Activated T-helper 9 cell treated with anti-CD3 and anti-CD28 coated beads, Interleukin-2, amount 50 U/mL, for 16 hours (primary cell): ENCODE data around the gene PTPRK.

Experiments used
- DNase-seq: peaks from one replicate; pipeline ENCODE4 v3.0.0-alpha.2; 2020; ENCODE audit warnings: low read depth

Gene PTPRK

GRCh38 chr6:128520436-128521281 is at the start of gene PTPRK:
PTPRK (minus strand) TSS chr6:128520599; CDS start chr6:128520358, 241 bp downstream.
- peak; percentile 83 for DNase-seq

- no peak for DNase-seq
Measured at GRCh38 chr6:128567029-128567428, 46.6 kb upstream of the PTPRK start.

DNA sequence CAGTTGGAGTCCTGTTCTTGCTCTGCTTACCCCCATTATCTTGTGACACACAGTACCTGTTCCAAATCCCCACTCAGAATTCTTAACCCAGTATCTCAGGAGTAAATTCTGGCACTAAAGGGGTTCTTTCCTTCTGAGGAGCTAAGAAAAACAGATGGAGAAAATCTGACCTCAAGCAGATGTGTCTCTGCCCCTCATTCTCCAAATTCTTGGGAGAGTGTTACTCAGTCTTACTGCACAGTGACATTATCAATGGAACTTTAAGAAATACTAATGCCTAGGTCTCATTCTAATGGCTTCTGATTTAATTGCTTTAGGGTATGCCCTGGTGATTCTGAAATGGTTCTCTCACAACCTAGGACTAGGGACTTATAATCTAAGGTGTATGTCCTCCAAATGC is 40.6 kb upstream of the PTPRK start:
- DNase-seq: no peak

DNA sequence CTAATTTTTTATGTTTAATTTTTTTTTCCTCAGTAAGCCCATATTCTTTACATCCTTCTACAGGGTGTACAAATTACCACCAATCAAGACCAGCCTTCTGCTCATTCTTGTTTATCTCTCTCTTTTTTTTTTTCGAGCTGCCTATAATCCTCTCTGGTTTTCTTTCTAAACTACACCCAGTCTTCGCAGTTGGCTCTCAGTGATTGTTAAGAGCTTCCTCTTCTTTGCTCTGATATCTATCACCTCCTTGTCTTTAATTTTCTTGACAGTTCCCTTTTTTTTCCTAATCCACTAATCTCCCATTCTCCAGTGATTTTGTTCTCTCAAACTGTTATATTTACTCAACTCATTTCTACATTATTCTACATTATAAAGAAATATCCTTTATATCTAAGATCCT is 38.5 kb upstream of the PTPRK start:
- no peak for DNase-seq

DNA sequence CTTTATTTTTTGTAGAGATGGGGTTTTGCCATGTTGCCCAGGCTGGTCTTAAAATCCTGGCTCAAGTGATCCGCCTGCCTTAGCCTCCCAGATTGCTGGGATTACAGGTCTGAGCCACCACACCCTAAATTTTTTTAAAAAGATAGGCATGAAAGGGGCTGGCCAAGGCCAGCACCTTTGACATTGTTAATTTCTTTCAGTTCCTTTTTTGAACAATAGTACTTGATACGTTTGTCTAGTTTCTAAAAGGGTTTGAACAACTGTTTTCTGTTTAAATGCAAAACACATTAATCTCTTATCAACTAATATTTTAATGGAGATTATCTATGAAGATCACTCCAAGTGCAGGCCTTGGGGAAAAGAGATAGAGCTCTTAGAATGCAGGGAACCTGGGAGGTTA is 37.6 kb upstream of the PTPRK start:
- no peak for DNase-seq

DNA sequence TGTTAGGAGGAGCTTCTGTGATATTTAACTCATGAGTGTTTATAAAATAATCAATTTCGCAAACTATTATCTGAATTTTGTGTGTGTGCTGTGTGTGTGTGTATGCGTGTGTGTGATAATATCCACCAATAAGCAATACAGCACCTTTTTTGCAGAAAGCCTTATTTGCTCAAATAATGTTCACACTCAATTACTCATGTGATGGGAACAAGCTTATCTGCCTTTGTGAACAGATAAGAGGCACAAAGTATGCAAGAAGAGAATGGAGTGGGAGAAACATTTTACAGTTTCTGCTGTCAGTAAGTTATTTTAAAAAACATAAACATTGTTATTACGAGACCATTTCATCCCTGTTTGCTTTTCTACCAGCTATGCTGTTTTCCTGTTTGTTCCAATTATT is 36.7 kb upstream of the PTPRK start:
- DNase-seq: no peak

- no peak for DNase-seq
Measured at GRCh38 chr6:128554302-128554701, 33.9 kb upstream of the PTPRK start.

GRCh38 chr6:128541261-128541660 is 20.9 kb upstream of the PTPRK start:
- DNase-seq: no peak

DNA sequence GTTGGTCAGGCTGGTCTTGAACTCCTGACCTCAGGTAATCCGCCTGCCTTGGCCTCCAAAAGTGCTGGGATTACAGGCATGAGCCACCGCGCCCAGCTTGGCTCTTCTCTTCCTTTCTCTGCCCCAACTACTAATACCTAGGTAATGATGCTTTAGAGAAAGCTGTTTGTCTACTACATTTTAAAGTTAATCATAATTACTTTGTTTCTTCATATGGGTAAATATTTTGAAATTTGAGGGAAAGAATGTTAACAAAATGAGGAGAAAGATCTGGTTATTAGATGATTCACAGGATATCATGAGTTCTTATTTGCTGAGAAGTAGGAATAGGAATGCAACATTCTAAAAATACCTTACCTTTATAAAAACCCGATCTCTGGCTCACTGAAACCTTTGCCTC is 18.4 kb upstream of the PTPRK start:
- DNase-seq: no peak

GRCh38 chr6:128532827-128533226 is 12.4 kb upstream of the PTPRK start:
- DNase-seq: no peak

GRCh38 chr6:128532136-128532535 is 11.7 kb upstream of the PTPRK start:
- no peak for DNase-seq

DNA sequence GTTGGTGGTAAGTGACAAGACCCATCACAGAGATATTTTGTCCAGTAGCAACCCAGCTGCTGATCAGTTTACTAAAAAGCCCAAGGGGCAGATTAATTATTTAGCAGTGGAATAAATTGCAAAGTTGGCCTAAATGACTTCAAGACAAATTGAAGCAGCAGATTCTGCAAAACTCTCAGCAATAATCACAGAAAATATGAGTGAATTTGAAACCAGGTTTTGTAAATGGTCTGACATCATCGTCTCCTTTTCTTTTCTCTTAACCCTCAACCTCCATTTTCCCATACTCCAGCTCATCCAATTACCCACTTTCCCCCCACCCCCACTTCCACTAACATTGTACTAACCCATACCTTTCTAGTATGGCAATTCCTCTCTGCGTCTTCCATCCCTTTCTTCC is 11.3 kb upstream of the PTPRK start:
- DNase-seq: no peak

DNA sequence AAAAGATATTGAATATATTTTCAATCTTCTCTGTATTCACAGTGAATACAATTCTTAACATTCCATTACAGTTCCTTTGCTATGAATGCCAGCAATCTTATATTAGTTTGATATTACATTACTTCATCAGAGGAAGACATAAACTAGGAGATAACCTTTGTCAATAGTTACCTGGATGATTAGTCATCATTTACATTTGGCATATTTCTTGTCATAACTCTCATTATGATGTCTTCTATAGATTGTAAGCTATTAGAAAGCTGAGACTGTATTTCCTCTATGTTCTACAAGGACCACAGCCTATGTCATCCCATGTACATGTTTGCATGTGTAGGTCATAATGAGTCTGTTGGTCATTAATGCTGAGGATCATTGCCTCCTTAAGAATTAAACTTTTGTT is 7.8 kb upstream of the PTPRK start:
- DNase-seq: no peak

- DNase-seq: no peak
Measured at GRCh38 chr6:128527375-128527774, 7.0 kb upstream of the PTPRK start.

- DNase-seq: no peak
Measured at GRCh38 chr6:128526152-128526914, 5.9 kb upstream of the PTPRK start.

DNA sequence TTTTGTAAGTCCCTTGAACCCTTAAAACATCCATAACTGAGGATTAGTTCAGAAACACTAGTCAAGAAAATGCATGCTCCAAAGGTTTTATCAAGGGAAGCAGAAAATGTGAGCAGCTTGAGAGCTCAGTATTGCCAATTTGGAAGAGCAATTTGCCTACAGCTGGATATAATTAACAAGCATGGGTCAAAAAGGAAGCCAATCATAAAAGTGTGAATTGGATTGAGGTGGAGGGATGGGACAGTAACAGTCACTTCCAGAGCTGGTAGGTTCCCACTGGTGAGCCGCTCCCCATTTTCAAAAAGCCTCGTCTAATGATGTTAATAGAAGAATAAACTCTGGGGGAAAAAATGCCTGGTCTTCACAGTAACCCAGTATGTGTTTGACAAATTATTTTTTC is 5.0 kb upstream of the PTPRK start:
- no peak for DNase-seq

GRCh38 chr6:128521282-128521632 is 858 bp upstream of the PTPRK start:
- DNase-seq: no peak

DNA sequence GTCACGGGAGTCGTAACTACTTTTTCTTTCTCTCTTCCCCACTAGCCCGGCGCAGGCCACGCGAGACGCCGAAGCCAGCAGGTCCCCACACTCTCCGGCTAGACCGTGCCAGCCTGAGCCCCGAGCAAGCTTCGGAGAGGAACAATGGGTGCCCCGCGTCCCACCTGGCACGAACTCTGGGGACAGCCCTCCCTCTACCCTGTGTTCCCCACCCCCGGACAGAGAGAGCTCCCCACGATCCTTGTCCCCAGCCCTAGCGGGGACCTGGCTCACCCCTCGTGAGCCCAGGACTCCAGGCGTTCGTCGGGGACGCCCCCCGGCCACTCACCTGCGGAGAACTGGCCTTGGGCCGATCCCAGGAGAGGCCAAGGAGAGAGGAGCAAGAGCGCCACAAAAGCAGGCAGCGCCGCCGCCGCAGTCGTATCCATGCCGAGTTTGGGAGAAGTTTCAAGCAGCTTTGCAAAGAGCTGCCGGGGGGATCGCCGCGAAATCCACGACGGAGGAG is 416 bp downstream of the PTPRK start:
- DNase-seq: peak; percentile 15

DNA sequence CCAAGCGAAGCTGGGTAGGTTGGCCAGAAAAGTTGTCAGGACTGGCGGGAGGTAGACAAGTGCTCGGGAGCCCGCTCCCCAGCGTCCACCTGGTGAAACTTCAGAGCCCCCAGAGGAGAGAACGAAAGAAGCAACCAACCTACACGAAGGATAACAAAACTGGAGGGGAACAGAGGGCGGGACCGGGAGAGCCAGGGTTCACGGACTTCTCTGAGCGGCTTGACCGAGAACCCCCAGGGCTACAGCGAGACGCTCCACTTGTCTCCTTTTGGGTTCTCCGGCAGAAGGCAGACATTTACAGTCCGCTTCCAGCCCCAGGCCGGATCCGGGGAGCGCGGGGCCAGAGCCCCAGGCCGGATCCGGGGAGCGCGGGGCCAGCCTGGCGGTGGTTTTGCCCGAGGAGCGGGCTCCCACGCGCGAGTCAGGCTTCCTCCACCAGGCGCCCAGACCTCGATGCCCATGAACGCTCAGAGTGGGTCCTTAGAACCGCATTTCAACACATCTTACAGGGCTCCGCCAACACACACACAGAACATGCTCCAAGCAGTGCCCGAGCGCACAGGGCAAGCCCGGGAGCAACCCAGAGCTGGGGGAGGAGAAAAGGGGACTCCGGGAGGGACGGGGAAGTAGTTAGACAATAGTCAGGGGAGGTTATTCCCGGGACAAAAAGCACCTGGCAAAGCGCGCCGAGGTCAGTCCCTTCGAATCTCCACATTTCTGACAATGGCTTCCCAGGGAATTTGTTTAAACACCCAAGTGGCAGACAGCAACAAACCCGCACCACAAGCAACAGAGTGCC is 1.1 kb downstream of the PTPRK start:
- peak; percentile 5 for DNase-seq

GRCh38 chr6:128518434-128519131 is 1.8 kb downstream of the PTPRK start:
- no peak for DNase-seq

DNA sequence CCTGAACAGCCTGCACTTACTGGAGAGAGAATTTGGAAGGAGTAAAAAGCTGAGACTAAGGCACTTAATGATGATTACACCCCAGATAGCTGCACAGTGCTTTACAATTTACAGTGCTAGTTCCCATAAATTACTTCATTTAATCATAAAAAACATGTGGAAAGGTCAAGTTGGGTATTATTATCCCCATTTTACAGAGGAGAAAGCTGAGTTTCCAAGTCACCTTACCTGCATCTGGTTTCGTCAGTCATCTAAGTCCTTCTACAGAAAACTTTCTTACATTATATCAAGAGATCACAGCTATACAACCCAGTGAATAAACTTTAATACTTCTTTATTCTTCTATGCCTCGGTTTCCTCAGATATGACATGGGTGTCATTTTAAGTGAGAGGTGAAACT is 3.3 kb downstream of the PTPRK start:
- no peak for DNase-seq

- no peak for DNase-seq
Measured at GRCh38 chr6:128516514-128516898, 3.9 kb downstream of the PTPRK start.
